GM21825 (cell line): ENCODE results near the gene FZD2.
"Not testable (repeated sequence)": the region's sequence is repeated elsewhere in the genome, so short reads cannot be mapped to it uniquely, and the experiment has no call there.

ENCODE experiments used
- ATAC-seq: cut with Tn5 transposase; IDR thresholded peaks from one replicate; pipeline ENCODE4 v1.9.1; 2021; ENCODE audit warnings: mild to moderate bottlenecking, moderate library complexity; ENCODE audit not compliant: unreplicated experiment

The FZD2 gene

DNA sequence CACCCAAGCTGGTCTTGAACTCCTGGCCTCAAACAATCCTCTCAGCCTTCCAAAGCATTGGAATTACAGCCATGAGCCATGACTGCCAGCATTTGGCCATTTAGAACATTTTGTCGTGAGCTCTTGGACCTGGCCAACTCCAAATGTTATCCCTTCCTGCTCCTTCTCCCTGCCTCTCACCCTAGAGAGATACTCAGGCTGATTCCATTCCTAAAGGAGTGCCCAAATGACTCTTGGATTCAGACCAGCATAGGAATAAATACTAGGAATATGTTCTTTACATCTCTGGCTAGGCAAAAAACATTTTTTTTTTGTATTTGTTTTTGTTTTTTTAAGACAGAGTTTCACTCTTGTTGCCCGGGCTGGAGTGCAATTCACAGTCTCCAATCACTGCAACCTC lies 15.5 kb downstream of the FZD2 start:
- ATAC-seq, result no peak

DNA sequence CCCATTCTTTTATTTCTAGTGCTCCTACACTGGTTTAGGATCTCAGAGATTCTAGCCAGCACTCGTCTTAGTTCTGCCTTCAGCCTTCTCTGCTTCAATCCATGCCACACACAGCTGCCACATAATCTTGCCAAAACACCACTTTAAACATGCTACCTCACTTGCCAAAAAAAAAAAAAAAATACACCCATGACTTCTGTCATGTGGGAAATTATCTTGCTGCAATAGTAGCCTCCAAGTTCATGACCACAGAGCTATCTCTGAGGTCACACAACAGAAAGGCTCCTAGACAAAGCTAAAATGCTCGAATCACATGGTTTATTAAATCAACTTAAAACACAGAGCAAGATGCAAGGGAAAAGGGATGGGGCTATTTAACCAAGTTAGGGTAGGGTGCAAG lies 18.1 kb downstream of the FZD2 start:
- ATAC-seq, result no peak

DNA sequence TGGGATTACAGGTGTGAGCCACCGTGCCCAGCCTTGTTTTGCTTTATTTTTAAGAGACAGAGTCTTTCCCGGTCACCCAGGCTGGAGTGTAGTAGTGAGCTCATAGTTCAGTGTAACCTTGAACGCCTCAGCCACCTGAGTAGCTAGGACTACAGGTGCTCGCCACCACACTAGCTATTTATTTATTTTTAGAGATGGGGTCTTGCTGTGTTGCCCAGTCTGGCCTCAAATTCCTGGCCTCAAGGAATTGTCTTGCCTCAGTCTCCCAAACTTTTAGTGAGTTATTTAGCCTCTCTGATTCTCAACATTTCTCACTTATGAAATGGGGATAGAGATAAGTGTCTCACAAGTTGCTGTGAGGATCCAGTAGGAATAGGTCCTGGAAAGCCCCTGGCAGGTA lies 21.7 kb downstream of the FZD2 start:
- ATAC-seq, result no peak

DNA sequence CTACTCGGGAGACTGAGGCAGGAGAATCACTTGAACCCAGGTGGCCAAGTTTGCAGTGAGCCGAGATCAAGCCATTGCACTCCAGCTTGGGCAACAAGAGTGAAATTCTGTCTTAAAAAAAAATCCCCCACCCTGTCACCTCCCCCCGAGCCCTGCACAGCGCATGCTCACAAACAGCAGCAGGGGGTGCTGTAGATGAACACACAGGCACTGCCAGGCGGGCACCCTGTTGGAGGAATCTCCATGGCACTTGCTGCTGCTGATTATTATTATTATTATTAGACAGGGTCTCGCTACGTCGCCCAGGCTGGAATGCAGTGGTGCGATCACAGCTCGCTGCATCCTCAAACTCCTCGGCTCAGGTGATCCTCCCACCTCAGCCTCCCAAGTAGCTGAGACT lies 24.6 kb downstream of the FZD2 start:
- no peak for ATAC-seq

DNA sequence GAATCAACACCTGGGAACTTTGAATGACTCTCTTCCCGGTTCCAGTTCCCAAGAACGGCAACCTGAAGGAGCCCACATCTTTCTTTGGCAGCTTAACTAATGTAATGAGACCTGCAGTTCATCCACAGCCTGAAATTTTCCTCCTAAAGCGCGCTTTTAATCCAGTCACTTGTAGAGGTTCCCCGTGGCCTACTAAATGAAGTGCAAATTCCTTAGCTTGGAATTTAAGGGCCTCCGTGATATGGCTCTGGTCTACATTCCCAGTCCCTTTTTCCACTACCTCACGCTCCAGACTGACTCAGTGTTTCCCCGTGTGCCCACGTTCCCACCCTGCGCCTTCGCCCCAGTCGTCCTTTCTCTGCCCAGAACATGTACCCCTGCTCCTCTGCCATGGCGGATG lies 27.2 kb downstream of the FZD2 start:
- no peak for ATAC-seq

DNA sequence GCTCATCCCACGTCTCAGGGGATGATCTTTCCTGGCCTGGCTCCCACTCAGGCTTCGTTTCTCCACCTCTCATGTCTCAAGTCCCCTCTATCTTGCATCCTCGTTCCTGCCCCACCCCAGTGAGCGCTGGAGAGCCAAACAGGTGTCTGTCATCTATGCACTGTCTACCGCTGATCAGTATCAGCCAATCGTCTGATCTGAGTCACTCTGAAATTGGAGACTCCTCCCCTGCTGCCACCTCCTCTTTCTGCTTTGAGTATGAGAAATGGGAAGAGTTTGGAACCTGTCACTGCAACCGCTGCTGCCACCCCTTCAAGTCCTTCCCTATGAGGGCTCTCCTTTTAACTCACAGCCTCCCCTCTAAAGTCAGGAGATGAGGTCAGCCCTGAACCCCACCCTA lies 28.0 kb downstream of the FZD2 start:
- ATAC-seq, result no peak

DNA sequence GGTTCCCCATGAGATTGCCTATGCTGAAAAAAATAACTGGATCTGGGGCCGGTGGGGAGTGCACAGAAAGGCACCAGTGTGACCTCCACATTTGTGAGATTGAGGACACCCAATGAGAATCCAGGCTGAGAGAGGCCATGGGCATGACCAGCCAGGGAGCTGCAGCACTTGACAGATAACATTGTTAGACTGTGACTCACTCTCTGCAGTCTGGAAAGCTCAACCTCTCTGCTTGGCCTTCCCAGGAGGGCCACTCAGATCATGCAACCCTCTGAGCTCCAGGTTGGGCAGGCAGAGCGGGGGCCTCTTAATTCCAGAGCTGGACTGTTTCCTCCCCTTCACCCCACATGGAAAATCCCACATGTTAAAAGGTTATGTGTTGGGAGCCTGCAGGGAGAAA lies 30.1 kb downstream of the FZD2 start:
- ATAC-seq, result no peak

DNA sequence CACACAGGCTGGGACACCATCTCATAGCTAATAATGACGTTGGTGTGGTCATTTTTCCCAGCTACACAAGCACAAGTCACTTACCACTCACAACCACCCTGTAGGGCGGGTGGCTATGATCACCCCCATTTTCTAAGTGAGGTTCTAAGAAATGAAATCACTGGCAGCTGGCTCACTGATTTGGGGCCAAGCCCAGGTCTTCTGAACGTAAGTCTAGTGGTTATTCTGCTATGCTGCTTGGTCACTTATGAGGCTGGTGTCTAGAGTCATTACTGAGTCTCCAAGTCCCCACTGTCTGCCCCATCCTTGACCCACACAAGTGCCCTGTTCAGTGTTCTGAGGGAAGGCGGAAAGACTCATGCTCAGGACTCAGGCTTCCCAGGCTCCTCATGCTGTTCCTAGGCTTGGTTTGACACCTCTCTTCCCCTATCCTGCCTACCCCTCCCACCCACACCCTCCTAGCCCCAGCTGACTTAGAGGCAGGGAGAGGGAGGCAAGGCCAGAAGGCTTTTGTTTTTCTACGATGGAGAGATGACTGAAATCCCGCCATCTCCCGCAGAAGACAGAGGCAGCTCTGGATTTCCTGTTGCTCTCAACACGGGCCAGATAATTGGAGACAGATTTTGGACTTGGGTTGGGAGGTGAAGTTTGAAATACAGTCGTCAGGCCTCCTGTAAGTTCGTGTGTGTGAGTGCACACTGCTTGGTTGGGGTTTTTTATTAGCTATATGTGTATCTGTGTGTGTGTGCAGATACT lies 32.2 kb downstream of the FZD2 start:
- ATAC-seq, result no peak

DNA sequence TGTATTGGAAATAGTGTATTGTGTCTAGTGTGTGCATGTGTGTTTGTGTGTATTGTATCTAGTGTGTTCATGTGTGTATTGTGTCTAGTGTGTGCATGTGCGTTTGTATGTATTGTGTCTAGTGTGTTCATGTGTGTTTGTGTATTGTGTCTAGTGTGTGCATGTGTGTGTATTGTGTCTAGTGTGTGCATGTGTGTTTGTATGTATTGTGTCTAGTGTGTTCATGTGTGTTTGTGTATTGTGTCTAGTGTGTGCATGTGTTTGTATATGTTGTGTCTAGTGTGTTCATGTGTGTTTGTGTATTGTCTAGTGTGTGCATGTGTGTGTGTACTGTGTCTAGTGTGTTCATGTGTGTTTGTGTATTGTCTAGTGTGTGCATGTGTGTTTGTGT lies 32.8 kb downstream of the FZD2 start:
- not testable (repeated sequence) for ATAC-seq

DNA sequence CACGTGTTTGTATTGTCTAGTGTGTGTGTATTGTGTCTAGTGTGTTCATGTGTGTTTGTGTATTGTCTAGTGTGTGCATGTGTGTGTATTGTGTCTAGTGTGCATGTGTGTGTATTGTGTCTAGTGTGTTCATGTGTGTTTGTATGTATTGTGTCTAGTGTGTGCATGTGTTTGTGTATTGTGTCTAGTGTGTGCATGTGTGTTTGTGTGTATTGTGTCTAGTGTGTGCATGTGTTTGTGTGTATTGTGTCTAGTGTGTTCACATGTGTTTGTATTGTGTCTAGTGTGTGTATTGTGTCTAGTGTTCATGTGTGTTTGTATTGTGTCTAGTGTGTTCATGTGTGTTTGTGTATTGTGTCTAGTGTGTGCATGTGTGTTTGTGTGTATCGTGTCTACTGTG lies 33.5 kb downstream of the FZD2 start:
- not testable (repeated sequence) for ATAC-seq

DNA sequence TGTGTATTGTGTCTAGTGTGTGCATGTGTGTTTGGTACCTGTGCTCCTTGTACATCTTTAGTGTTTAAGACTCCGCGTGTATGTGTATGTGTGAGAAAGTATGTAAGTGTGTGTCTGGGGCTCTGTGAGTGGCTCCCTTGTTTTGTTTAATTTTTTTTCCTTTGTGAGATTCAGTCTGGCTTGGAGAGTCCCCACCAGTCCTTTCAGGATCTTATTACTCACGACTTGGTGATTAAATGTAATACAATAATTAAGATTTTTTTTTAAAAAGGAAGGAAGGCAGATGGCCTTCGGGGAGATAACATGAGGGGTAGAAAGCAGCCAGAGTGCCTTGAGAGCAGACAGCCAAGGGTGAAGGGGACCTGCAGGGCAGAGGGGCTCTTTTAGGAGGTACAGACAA lies 33.9 kb downstream of the FZD2 start:
- ATAC-seq, result no peak

DNA sequence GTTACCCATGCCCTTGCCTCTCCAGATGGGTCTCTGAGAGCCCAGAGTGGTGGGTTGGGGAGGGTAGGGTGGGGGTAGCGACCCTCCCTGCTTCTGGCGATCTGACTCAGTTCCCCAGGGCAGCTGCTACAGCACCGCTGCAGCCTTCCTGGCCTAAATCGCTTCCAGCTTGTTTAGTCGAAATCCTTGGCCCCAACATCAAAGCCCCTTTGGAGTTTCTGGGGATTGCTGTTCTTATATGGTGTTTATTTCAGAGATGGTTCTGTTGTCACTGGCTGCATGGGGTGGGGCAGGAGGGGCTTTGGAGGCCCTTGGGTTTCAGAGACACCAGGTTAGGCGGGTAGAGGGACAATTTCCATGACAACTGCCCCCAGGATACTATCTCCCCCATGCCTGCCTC lies 35.9 kb downstream of the FZD2 start:
- no peak for ATAC-seq

DNA sequence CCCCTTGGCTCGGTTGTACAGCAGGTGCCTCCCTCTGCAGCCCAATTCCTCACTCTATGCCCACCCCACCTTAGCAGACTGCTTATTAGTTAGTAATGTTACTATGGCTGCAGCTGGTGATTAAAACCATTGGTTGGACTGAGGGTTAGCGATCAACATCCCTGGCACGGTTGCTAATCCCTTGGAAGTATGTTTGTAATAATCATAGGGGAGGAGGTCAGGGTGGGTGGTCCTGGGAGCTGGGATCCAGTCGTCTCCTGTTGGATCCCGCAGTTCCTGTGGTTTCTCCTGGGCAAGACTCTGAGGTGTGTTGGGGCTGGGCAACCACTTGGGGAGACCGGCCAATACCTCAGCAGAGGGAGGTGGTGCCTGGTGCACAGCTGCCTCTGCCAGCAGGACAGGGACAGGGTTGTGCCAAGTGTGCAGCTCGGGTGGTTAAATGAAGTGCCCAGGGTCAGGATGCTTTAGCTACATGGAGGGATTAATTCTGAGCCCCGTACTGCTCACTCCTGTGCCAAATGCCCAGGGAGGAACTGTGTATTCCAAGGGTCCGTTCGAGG lies 38.0 kb downstream of the FZD2 start:
- no peak for ATAC-seq

DNA sequence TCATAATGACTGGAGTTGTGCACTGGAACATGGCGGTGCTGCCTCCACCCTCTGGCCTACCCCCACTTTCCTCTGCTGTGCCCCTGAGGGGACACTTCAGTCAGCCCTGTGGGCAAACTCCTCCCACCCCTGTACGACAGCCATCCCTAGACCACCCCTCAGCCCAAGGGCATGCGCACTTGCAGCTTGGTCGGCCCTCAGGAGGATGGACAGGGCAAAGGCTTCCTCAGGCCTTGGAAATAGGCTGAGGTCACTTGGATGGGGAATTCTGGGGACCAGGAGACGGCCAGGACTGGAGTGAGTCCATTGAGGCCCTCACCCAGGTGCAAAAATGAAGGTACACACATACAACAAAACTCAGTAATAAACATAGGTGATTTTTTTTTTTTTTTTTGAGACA lies 41.0 kb downstream of the FZD2 start:
- no peak for ATAC-seq

DNA sequence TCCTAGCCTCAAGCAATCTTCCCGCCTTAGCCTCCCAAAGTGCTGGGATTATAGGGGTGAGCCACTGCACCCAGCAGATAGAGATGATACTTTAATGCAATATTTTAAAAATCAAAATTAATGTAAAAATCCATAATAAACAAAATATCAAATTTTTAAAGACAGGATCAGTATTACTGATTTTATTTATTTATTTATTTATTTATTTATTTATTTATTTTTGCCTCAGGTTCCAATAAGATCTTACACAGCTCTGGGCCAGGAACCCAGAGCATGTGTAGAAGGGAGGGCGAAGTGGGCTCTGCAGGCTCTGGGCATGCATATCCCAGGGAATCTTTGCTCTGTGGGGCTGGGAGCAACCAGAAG lies 41.6 kb downstream of the FZD2 start:
- ATAC-seq, result no peak

DNA sequence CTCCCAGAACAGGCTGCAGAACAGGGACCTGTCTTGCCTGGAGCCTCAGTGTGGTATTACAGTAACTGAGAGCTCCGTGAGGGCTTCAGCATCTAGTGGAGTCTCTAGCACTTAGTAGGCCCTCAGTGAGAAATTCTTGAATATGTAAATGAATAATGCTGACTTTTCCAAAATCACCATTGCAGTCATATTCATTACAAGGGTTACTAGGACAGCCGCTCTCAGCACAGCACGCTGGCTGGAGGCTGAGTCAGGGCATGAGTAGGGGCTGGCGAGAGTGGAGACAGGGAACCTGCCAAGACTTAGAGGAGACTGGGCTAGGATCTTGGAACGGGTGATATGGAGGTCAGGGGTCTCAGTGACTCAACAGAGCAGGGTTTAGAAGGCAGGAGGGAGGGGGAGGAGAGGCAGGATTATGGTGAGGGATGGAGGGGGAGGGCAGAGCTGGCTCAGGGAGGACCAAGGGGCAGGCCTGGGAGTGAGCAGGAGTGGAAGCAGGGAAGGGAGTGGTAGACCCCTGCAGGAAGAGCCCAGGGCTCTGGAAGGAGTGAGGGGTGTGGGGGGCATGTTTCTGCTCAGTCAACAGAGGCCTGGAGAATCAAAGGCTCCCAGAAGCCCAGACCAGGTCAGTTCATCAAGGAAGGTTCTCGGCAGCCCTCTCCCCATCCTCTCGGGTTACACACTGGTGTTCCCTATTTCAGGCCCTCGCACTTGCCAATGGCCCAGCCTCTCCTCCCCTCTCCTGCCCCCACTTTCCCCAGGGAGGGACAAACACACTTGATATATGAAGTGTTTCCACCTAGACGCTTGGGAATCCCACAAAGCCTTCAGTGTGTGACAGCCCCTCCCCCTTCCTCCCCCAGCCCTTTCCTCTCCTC lies 42.3 kb downstream of the FZD2 start:
- ATAC-seq, result no peak

DNA sequence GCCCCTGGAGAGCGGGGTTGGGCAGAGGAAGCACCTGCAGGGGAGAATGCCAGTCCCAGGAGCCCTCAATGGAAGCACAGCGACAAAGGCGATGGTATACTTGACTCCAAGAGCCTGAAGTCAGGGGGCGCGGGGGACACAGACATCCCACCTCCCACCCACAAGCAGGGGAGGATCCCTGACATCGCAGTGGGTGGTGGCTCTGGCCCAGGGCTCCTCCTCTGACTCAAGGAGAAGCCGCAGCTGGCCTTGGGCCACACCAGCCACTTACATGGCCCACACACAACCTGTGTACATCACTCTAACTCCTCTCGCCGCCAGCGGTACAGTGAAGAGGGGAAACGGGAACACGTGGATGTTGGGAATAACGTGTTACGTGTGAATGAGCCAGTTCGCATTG lies 44.3 kb downstream of the FZD2 start:
- ATAC-seq, result no peak

DNA sequence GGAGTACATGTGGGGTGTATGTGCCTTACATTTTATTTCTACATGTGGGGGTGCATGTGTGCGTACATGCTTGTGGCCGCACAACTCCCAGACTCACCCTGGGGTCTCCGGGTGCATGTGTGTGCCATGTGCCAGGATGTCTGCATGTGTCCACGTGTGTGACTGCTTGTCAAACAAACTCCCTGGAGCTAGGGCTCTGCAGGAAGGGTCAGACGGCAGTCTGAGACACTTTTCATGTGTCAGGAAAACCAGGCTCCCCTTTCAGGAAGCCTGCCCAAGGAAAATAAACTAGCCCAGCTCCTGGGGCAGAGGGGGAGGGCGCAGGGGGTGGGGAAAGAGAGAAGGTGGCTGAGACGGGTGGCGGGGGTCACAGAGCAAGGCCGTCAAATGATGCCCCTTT lies 44.7 kb downstream of the FZD2 start:
- no peak for ATAC-seq

DNA sequence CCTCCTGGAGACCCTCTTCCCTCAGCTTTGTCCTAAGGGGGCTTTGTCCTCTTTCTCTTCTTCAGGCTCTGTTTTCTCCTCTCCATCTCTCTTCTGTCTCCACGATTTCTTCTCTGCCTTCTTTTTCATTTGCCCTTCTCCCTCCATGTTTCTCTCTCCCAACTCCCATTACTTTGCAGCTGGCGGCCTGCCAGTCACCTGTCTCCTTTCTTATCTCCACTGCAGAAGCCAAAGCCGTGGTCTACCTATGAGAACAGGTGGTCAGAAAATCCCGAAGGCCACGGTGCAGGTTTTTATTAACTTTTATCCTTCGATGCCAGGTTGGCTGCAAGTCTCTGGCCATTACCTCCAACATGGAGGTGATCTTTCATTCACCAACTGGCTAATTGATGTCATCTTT lies 45.1 kb downstream of the FZD2 start:
- ATAC-seq, result no peak

DNA sequence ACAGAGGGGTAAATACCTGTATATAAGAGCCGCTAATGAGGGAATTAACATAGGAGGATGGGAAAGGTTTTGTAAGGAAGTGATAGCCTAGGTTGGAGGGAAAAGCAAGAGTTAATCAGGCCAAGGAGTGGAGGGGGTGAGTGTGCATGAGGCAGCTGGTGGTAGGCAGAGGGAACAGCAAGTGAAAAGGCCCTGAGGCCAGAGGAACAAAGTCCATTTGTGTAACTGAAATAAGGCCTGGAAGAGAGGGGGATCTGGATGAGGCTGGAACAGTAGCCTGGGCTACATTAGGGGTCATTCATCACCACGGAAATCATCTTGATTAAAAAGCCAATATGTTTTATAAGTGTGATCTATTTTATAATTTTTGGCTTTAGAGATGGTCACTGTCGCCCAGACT lies 45.7 kb downstream of the FZD2 start:
- no peak for ATAC-seq

DNA sequence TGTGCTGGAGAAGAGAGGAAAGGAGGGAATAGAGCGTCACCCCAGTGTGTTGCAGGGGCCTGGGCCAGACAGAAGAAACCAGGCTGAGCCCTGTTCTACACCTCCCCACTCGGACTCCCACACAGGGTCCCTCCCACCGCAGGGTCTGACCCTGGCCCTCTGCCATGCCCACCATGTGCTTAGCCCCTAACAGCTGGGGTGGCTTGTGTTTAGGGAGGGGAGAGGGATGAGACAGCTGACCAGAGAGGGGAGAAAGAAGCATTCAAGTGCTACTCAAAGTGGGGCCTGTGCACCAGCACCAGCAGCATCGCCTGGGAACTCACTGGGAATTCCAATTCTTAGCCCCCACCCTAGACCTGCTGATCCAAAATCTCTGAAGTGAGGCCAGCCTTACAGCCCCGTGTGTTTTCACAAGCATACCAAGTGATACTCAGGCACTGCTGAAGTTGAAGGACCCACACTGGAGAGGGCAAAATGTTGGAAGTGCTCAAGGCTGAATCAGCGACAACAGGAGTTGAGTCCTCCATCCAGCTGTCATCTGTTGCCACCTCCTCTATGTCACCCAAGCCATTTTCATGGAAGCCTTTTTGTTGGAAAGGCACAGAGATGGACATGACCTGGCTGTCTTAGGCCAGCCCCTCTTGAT lies 47.0 kb downstream of the FZD2 start:
- no peak for ATAC-seq
